T-helper 2 cell treated with Interferon-gamma antibody and Interleukin-4, amounts not matched to agents 100 ng/mL and 5 ng/mL, for 36 hours (primary cell): ENCODE measurements around the gene POLA1. TPM values are rescaled to one million over a fixed set of nuclear protein-coding genes. Genes with fewer than 3 reads are reported as not detected.

ENCODE experiments used
- intact Hi-C: fragments of 100-400 bp; cut with micrococcal nuclease; formaldehyde crosslinking; loops from one replicate; pipeline ENCODE4 v1.15.1; 2023
- total RNA-seq: library from RNA; stranded (reverse); gene quantifications from 2 replicates; pipeline ENCODE4 v1.2.3, GENCODE V29; 2022

Gene POLA1
- total RNA-seq, 1 donor from 2014 or later: 38.7 TPM

- intact Hi-C loops: no loop called here
Observed at GRCh38 chrX:24961809-24962208, 268.1 kb downstream of the POLA1 start.

GRCh38 chrX:24963823-24964222, 270.1 kb downstream of the POLA1 start:
- intact Hi-C loops: no loop called here

- intact Hi-C loops: no loop called here
Observed at GRCh38 chrX:24965372-24965771, 271.7 kb downstream of the POLA1 start.

GRCh38 chrX:24969812-24970211, 276.1 kb downstream of the POLA1 start:
- intact Hi-C loops: no loop called here

GRCh38 chrX:24979081-24979480, 285.4 kb downstream of the POLA1 start:
- intact Hi-C loops: no loop called here

- intact Hi-C loops: no loop called here
Observed at GRCh38 chrX:24981030-24981429, 287.3 kb downstream of the POLA1 start.

- intact Hi-C loops: no loop called here
Observed at GRCh38 chrX:24982306-24982965, 288.7 kb downstream of the POLA1 start.

- intact Hi-C loops: no loop called here
Observed at GRCh38 chrX:24983931-24984330, 290.2 kb downstream of the POLA1 start.

GRCh38 chrX:24985120-24985519, 291.4 kb downstream of the POLA1 start:
- intact Hi-C loops: no loop called here

GRCh38 chrX:24987731-24988130, 294.0 kb downstream of the POLA1 start:
- intact Hi-C loops: no loop called here

GRCh38 chrX:24988314-24988713, 294.6 kb downstream of the POLA1 start:
- intact Hi-C loops: no loop called here

GRCh38 chrX:24990535-24990934, 296.8 kb downstream of the POLA1 start:
- intact Hi-C loops: no loop called here

- intact Hi-C loops: no loop called here
Observed at GRCh38 chrX:24993879-24994278, 300.2 kb downstream of the POLA1 start.

GRCh38 chrX:24996096-24996709, 302.5 kb downstream of the POLA1 start:
- intact Hi-C loops: no loop called here

GRCh38 chrX:24999511-24999910, 305.8 kb downstream of the POLA1 start:
- intact Hi-C loops: no loop called here

- intact Hi-C loops: loop anchor here (2.0 to 5.0 kb wide), 2 partner anchors 19 to 165 kb away; no protein-coding TSS in a partner anchor
Observed at GRCh38 chrX:25001808-25002660, 308.3 kb downstream of the POLA1 start.

- intact Hi-C loops: loop anchor here (1.0 to 5.0 kb wide), 3 partner anchors 11 to 165 kb away; no protein-coding TSS in a partner anchor
Observed at GRCh38 chrX:25002661-25003020, 308.9 kb downstream of the POLA1 start.

GRCh38 chrX:25003066-25003849, 309.5 kb downstream of the POLA1 start:
- intact Hi-C loops: loop anchor here (1.0 to 5.0 kb wide), 3 partner anchors 10 to 166 kb away; no protein-coding TSS in a partner anchor

GRCh38 chrX:25004040-25004439, 310.3 kb downstream of the POLA1 start:
- intact Hi-C loops: loop anchor here (5.0 kb wide), 1 partner anchor 167 kb away; no protein-coding TSS in a partner anchor

GRCh38 chrX:25004485-25005032, 310.8 kb downstream of the POLA1 start:
- intact Hi-C loops: loop anchor here (5.0 kb wide), 1 partner anchor 167 kb away; no protein-coding TSS in a partner anchor

GRCh38 chrX:25005034-25005381, 311.3 kb downstream of the POLA1 start:
- intact Hi-C loops: no loop called here
